ENCODE data around the gene EIF1. TPM values are rescaled to one million over a fixed set of nuclear protein-coding genes. Genes with fewer than 3 reads are reported as not detected.

Gene EIF1
- total and polyA plus RNA-seq, 9 donors = 270 to 1,340 (median 813) TPM

DNA sequence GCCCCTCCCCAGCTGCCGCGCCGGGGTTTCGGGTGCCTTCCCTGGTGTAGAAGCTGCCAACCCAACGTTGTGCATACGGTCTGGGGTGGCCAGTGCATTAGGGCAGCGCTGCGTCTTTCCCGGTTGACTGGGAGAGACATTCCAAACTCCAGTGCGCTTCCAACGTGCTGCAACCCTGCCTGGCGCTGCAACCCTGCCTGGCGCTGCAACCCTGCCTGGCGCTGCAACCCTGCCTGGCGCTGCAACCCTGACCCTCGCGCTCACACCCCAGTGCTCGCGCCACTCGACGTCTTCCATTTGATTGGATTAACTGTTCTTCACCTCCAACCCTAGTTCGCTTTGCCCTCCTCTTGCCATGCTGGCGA, 46.2 kb downstream of the EIF1 start:
- DNase-seq = peak in 1 of 5 donors; percentile 39
- Histone ChIP-seq H3K27me3 (no peaks in the 10 kb centered on the region), H3K36me3 (no peaks in the 10 kb centered on the region), H3K4me3 (peak overlapping the region; percentile 36), H3K4me1 (ENCODE audit: insufficient read depth) (peaks cover 4% of the 10 kb centered on the region), H3K27ac (no peak overlapping the region), H3K9me3 (no peaks in the 10 kb centered on the region)
- intact Hi-C loops (cut with DNase I) = no loop called here
- no peak for TF ChIP-seq EP300 (IDR thresholded peaks at IDR 0.05)
- TF ChIP-seq, protein P1, sequence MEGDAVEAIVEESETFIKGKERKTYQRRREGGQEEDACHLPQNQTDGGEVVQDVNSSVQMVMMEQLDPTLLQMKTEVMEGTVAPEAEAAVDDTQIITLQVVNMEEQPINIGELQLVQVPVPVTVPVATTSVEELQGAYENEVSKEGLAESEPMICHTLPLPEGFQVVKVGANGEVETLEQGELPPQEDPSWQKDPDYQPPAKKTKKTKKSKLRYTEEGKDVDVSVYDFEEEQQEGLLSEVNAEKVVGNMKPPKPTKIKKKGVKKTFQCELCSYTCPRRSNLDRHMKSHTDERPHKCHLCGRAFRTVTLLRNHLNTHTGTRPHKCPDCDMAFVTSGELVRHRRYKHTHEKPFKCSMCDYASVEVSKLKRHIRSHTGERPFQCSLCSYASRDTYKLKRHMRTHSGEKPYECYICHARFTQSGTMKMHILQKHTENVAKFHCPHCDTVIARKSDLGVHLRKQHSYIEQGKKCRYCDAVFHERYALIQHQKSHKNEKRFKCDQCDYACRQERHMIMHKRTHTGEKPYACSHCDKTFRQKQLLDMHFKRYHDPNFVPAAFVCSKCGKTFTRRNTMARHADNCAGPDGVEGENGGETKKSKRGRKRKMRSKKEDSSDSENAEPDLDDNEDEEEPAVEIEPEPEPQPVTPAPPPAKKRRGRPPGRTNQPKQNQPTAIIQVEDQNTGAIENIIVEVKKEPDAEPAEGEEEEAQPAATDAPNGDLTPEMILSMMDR (IDR thresholded peaks at IDR 0.05) = no peak
- TF ChIP-seq POLR2A (IDR thresholded peaks at IDR 0.05) = no peak
- 2% methylated on average over 16 to 23 of the region's 23 CpGs for WGBS, 3 donors

DNA sequence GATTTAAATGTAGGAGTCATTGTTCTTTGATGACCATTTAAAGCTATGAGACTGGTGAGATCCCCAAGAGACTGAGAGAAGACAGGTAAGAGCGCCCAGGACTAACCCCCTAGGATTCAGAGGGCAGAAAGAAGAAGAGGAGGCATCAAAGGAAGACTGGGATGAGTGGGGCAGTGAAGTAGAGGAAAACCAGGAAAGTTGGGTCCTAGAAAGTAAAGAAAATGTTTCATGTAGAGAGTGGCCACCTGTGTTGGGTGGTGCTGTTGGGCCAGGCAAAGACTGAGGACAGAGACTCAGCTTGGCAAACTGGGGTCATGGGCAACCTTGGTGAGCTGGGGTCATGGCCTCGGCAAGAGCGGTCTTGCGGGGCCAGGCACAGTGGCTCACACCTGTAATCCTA, 47.1 kb downstream of the EIF1 start:
- no peaks in the 10 kb centered on the region for H3K9me3 ChIP-seq
- DNase-seq = no peak
- TF ChIP-seq POLR2A (IDR thresholded peaks at IDR 0.05) (no peak), EP300 (IDR thresholded peaks at IDR 0.05) (no peak)
- TF ChIP-seq, protein P1 (IDR thresholded peaks at IDR 0.05) = no peak
- intact Hi-C loops (cut with DNase I) = no loop called here
- WGBS, 3 donors = 88 to 89% (median 89%) methylated on average over 4 of the region's 4 CpGs
- peaks cover 4% of the 10 kb centered on the region for H3K4me1 ChIP-seq (ENCODE audit: insufficient read depth)
- H3K27me3 ChIP-seq = no peaks in the 10 kb centered on the region
- no peak overlapping the region for H3K4me3 ChIP-seq
- no peak overlapping the region for H3K27ac ChIP-seq
- no peaks in the 10 kb centered on the region for H3K36me3 ChIP-seq

DNA sequence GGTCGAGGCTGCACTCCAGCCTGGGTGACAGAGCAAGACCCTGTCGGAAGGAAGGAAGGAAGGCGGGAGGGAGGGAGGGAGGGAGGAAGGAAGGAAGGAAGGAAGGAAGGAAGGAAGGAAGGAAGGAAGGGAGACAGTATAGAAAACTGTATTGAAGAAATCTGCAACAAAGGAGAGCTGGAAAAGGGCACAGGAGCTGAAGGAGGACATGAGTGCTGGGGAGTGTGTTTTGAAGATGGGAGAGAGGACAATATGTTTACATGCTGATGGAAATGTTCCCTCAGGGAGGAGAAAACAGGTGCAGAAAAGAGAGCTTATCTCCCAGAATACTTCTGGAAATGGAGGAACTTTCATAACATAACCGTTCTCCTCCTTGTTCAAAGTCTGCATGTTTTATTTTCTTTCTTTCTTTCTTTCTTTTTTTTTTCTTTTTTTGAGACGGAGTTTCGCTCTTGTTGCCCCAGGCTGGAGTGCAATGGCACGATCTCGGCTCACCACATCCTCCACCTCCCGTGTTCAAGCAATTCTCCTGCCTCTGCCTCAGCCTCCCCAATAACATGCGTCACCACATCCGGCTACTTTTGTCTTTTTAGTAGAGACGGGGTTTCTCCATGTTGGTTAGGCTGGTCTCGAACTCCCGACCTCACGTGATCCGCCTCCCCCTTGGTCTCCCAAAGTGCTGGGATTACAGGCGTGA, 48.4 kb downstream of the EIF1 start:
- Histone ChIP-seq H3K36me3 (no peaks in the 10 kb centered on the region), H3K4me3 (no peak overlapping the region), H3K4me1 (ENCODE audit: insufficient read depth) (peaks cover 4% of the 10 kb centered on the region), H3K9me3 (no peaks in the 10 kb centered on the region), H3K27me3 (no peaks in the 10 kb centered on the region), H3K27ac (no peak overlapping the region)
- TF ChIP-seq POLR2A (IDR thresholded peaks at IDR 0.05) = no peak
- TF ChIP-seq EP300 (IDR thresholded peaks at IDR 0.05) = no peak
- TF ChIP-seq, protein P1 (IDR thresholded peaks at IDR 0.05) = no peak
- DNase-seq = no peak
- intact Hi-C loops (cut with DNase I) = loop anchor here in 1 of 4 donors (1.0 kb wide), 1 partner anchor 64 kb away; no protein-coding TSS in a partner anchor
- WGBS, 3 donors = 67 to 68% (median 67%) methylated on average over 17 of the region's 17 CpGs

DNA sequence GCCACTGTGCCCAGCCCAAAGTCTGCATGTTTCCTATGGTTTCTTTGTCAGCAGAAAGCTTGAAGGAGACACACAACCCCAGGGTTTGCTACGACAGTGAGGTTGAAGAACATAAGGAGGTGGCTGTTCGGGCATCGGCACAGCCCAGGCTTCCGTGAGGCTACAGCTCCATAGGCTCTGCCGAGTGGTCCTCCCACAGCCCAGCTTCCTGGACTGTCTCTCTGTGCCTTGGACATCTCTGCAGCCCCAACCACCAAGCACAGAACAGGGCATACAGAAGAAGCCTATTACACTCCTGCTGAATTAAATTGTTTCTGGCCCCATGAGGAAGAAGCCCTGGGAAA, 49.0 kb downstream of the EIF1 start:
- intact Hi-C loops (cut with DNase I) = loop anchor here (1.0 to 2.0 kb wide), 2 partner anchors 63 to 64 kb away; no protein-coding TSS in a partner anchor
- H3K4me3 ChIP-seq = no peak overlapping the region
- no peak overlapping the region for H3K27ac ChIP-seq
- H3K36me3 ChIP-seq = no peaks in the 10 kb centered on the region
- TF ChIP-seq POLR2A (IDR thresholded peaks at IDR 0.05) = no peak
- TF ChIP-seq EP300 (IDR thresholded peaks at IDR 0.05) = no peak
- TF ChIP-seq, protein P1 (IDR thresholded peaks at IDR 0.05) = no peak
- no peaks in the 10 kb centered on the region for H3K27me3 ChIP-seq
- peaks cover 4% of the 10 kb centered on the region for H3K4me1 ChIP-seq (ENCODE audit: insufficient read depth)
- WGBS, 3 donors = 18 to 40% (median 31%) methylated on average over 5 of the region's 5 CpGs
- no peaks in the 10 kb centered on the region for H3K9me3 ChIP-seq
- no peak for DNase-seq
